ENCODE results near the gene HOTAIR. TPM values are rescaled to one million over a fixed set of nuclear protein-coding genes. Genes with fewer than 3 reads are reported as not detected.

Gene HOTAIR
- total RNA-seq, 4 donors from 2014 or later: 0.31 TPM; not detected in 3

DNA sequence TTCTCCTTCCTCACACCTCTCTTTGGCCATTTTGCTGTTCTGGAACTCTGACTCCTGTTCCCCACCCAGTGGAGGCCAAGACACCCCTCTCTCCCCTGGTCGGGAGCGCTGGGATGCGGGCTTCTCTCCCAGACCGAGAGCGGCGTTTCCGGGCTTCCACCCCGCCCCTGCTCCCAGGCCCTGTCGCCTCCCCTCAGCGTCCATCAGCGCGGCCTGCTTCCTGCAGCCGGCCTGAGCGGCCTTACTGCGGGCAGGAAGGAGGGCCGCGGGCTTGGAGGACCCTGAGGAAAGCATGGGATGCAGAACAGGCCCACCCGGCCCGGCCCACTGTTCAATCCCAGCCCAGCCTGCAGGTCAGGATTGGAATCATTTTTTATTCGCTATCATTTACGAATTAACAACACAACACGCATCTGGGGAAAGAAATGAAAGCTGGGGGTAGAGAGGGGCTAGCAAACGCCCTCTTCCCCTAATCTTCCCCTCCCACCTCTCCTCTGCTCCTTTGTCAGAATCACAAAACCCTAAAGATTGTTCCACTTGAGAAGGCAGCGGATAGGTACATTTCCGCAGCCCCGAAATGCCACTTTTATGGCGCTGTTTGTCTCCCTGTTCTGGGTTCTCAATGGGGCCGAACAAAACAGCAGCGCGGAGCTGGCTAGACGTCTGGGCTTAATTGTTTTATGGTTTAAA is 30.2 kb upstream of the HOTAIR start:
- Histone ChIP-seq H3K27me3 (peaks cover 99% of the 10 kb centered on the region), H3K27ac (no peak overlapping the region), H3K36me3 (no peaks in the 10 kb centered on the region), H3K9me3 (no peaks in the 10 kb centered on the region), H3K4me1 (peaks cover 0 to 31% (median 18%) of the 10 kb centered on the region in 3 donors), H3K4me3 (no peak overlapping the region)
- 29 to 33% methylated on average over 6 to 14 of the region's 31 CpGs for WGBS, 2 donors (ENCODE audit: low coverage in 1 of 2)
- no peak for ATAC-seq
- no peak for TF ChIP-seq POLR2AphosphoS5 (IDR thresholded peaks at IDR 0.05)
- TF ChIP-seq POLR2A (IDR thresholded peaks at IDR 0.05): no peak
- TF ChIP-seq EP300 (IDR thresholded peaks at IDR 0.05): no peak
- TF ChIP-seq, protein P1, sequence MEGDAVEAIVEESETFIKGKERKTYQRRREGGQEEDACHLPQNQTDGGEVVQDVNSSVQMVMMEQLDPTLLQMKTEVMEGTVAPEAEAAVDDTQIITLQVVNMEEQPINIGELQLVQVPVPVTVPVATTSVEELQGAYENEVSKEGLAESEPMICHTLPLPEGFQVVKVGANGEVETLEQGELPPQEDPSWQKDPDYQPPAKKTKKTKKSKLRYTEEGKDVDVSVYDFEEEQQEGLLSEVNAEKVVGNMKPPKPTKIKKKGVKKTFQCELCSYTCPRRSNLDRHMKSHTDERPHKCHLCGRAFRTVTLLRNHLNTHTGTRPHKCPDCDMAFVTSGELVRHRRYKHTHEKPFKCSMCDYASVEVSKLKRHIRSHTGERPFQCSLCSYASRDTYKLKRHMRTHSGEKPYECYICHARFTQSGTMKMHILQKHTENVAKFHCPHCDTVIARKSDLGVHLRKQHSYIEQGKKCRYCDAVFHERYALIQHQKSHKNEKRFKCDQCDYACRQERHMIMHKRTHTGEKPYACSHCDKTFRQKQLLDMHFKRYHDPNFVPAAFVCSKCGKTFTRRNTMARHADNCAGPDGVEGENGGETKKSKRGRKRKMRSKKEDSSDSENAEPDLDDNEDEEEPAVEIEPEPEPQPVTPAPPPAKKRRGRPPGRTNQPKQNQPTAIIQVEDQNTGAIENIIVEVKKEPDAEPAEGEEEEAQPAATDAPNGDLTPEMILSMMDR (IDR thresholded peaks at IDR 0.05): no peak

DNA sequence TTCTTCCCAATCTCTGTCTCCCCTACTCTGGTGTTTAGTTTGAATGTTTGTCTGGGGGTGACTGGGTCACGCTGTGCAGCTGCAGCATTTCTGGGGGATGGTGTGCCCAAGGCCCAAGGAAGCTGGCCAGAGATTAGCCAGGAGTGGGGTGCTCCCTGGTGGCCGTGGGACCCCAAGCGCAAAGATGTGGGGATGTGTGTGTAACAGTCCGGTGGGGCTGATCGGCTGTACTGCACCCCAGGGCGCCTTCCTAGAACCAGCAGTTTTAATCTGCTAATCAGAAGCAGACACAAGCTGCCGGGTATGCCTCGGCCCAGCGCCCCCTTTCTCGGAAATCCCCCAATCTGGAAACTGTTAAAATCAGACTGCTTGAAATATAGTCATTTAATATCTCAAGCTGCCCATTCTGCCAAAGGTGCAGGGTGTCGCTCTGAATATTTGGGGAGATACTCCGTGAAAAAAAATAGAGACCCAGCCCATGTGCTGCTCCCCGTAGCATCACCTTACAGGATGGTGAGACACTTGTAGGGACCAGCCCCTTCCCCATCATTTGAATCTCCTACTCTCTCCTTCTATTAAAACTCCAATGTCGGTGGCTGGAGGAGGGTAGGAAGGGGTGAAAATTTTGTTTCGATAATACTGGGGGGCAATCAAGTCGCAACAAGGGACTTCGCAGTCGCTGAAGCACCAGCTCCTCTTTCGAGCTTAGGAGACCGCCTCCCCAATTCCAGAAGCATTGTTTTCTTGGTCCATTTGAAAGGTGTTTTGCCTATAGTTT is 29.5 kb upstream of the HOTAIR start:
- ATAC-seq: no peak
- Histone ChIP-seq H3K4me1 (peaks cover 0 to 31% (median 18%) of the 10 kb centered on the region in 3 donors), H3K27me3 (peaks cover 99% of the 10 kb centered on the region), H3K4me3 (no peak overlapping the region), H3K36me3 (no peaks in the 10 kb centered on the region), H3K9me3 (no peaks in the 10 kb centered on the region), H3K27ac (no peak overlapping the region)
- no peak for TF ChIP-seq POLR2AphosphoS5 (IDR thresholded peaks at IDR 0.05)
- TF ChIP-seq POLR2A (IDR thresholded peaks at IDR 0.05): no peak
- TF ChIP-seq, protein P1 (IDR thresholded peaks at IDR 0.05): no peak
- 22 to 30% methylated on average over 11 to 16 of the region's 20 CpGs for WGBS, 2 donors (ENCODE audit: low coverage in 1 of 2)

DNA sequence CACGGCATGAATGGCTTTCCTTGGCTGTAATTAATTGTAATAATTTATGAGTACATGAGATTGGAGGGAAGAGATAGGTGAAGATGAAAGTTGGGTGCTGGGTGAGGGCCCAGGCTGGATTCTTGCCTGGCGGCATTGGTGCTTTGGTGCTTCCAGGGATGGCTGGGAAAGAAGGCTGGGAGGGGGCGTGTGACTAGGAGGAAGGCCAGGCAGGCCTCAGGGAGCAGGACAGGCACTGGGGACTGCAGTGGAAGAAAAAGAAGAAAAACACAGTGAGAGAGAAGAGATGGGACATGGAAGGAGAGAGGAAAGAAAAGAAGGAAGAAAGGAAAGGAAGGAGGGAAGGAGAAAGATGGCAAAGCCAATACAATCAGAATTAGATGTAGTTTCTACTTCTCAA is 28.9 kb upstream of the HOTAIR start:
- H3K9me3 ChIP-seq: no peaks in the 10 kb centered on the region
- TF ChIP-seq POLR2AphosphoS5 (IDR thresholded peaks at IDR 0.05) (no peak), POLR2A (IDR thresholded peaks at IDR 0.05) (no peak), EP300 (IDR thresholded peaks at IDR 0.05) (no peak)
- TF ChIP-seq, protein P1 (IDR thresholded peaks at IDR 0.05): no peak
- no peak overlapping the region for H3K4me3 ChIP-seq
- ATAC-seq: no peak
- H3K4me1 ChIP-seq: peaks cover 0 to 27% (median 15%) of the 10 kb centered on the region in 3 donors
- no peaks in the 10 kb centered on the region for H3K36me3 ChIP-seq
- peaks cover 100% of the 10 kb centered on the region for H3K27me3 ChIP-seq
- WGBS, 2 donors (ENCODE audit: low coverage in 1 of 2): 73% methylated on average over 3 of the region's 3 CpGs; no CpG with 5 or more reads in 1 of the 2 donors
- H3K27ac ChIP-seq: no peak overlapping the region

DNA sequence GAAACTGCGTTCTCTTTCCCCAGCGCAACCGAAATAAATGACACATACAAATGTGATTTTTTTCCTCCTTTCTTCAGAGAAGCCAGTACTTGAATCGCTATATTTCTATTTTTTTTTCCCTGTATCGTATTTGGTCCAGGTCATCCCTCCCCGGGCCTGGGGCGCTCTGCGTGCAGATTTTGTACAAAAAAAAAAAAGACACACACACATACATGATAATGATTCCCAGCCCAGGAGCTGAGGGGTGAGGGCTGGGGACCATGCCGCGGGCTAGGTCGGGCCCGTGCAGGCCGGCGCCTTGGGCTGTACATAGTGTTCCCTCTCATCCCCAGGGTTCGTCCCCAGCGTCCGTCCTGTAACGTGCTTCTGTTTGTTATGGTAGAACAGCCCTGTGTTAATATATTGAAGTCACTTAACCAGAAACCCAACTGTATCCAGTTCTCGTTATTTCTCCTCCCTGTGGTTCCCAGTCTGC is 28.2 kb upstream of the HOTAIR start:
- Histone ChIP-seq H3K27ac (no peak overlapping the region), H3K27me3 (peaks cover 100% of the 10 kb centered on the region), H3K9me3 (no peaks in the 10 kb centered on the region), H3K4me1 (peaks cover 0 to 28% (median 15%) of the 10 kb centered on the region in 3 donors), H3K36me3 (no peaks in the 10 kb centered on the region), H3K4me3 (no peak overlapping the region)
- no peak for ATAC-seq
- TF ChIP-seq POLR2AphosphoS5 (IDR thresholded peaks at IDR 0.05) (no peak), EP300 (IDR thresholded peaks at IDR 0.05) (no peak), POLR2A (IDR thresholded peaks at IDR 0.05) (no peak)
- TF ChIP-seq, protein P1 (IDR thresholded peaks at IDR 0.05): no peak
- 27 to 44% methylated on average over 8 to 19 of the region's 19 CpGs for WGBS, 2 donors (ENCODE audit: low coverage in 1 of 2)
